ENCODE measurements around the gene CRELD1. TPM values are rescaled to one million over a fixed set of nuclear protein-coding genes. Genes with fewer than 3 reads are reported as not detected.
"Not testable (repeated sequence)": the region's sequence is repeated elsewhere in the genome, so short reads cannot be mapped to it uniquely, and the experiment has no call there.

CRELD1 gene
- total and polyA plus RNA-seq, 2 donors, result 19.9 to 36.4 TPM

GRCh38 chr3:9893739-9894138 lies 39.9 kb upstream of the CRELD1 start:
- H3K36me3 ChIP-seq (ENCODE audit: control insufficient read depth in 2 of 2, insufficient read depth in 2 of 2, low read length in 1 of 2), result peaks cover 7 to 21% of the 10 kb centered on the region in 2 donors
- WGBS, result 100% methylated on average over 1 of the region's 1 CpG
- DNase-seq (ENCODE audit: low read depth in 6 of 9, low spot score in 9 of 9), result no peak
- peaks cover 2 to 26% of the 10 kb centered on the region in 2 donors for H3K4me1 ChIP-seq (ENCODE audit: control insufficient read depth in 2 of 2, insufficient read depth in 2 of 2, low read length in 2 of 2)
- H3K4me3 ChIP-seq (ENCODE audit: low read length in 2 of 2), result no peak overlapping the region
- H3K27me3 ChIP-seq (ENCODE audit: control insufficient read depth in 2 of 2, insufficient read depth in 1 of 2, low read length in 1 of 2), result no peaks in the 10 kb centered on the region
- no peak overlapping the region for H3K27ac ChIP-seq (ENCODE audit: low read depth in 1 of 2, low read length in 1 of 2)
- H3K9me3 ChIP-seq (ENCODE audit: control insufficient read depth in 2 of 2, insufficient read depth in 1 of 2, low read length in 1 of 2), result no peaks in the 10 kb centered on the region

- over 99% methylated on average over 3 of the region's 3 CpGs for WGBS
- H3K4me3 ChIP-seq (ENCODE audit: low read length in 2 of 2); H3K9me3 ChIP-seq (ENCODE audit: control insufficient read depth in 2 of 2, insufficient read depth in 1 of 2, low read length in 1 of 2); H3K27me3 ChIP-seq (ENCODE audit: control insufficient read depth in 2 of 2, insufficient read depth in 1 of 2, low read length in 1 of 2); DNase-seq (ENCODE audit: low read depth in 6 of 9, low spot score in 9 of 9); H3K27ac ChIP-seq (ENCODE audit: low read depth in 1 of 2, low read length in 1 of 2): not testable (repeated sequence)
- Histone ChIP-seq H3K4me1 (ENCODE audit: control insufficient read depth in 2 of 2, insufficient read depth in 2 of 2, low read length in 2 of 2) (peaks cover 2 to 24% of the 10 kb centered on the region in 2 donors), H3K36me3 (ENCODE audit: control insufficient read depth in 2 of 2, insufficient read depth in 2 of 2, low read length in 1 of 2) (peaks cover 7 to 21% of the 10 kb centered on the region in 2 donors)
Measured at GRCh38 chr3:9895715-9896114, 37.9 kb upstream of the CRELD1 start.

- WGBS, result 98% methylated on average over 10 of the region's 10 CpGs
- H3K4me1 ChIP-seq (ENCODE audit: control insufficient read depth in 2 of 2, insufficient read depth in 2 of 2, low read length in 2 of 2), result peaks cover 5 to 29% of the 10 kb centered on the region in 2 donors
- not testable (repeated sequence) for H3K27ac ChIP-seq (ENCODE audit: low read depth in 1 of 2, low read length in 1 of 2); H3K4me3 ChIP-seq (ENCODE audit: low read length in 2 of 2); H3K27me3 ChIP-seq (ENCODE audit: control insufficient read depth in 2 of 2, insufficient read depth in 1 of 2, low read length in 1 of 2); H3K9me3 ChIP-seq (ENCODE audit: control insufficient read depth in 2 of 2, insufficient read depth in 1 of 2, low read length in 1 of 2); DNase-seq (ENCODE audit: low read depth in 6 of 9, low spot score in 9 of 9)
- peaks cover 7 to 18% of the 10 kb centered on the region in 2 donors for H3K36me3 ChIP-seq (ENCODE audit: control insufficient read depth in 2 of 2, insufficient read depth in 2 of 2, low read length in 1 of 2)
Measured at GRCh38 chr3:9896755-9897407, 36.8 kb upstream of the CRELD1 start.

- H3K4me1 ChIP-seq (ENCODE audit: control insufficient read depth in 2 of 2, insufficient read depth in 2 of 2, low read length in 2 of 2), result peaks cover 13 to 34% of the 10 kb centered on the region in 2 donors
- WGBS, result 79% methylated on average over 4 of the region's 4 CpGs
Measured at GRCh38 chr3:9897408-9898372, 35.9 kb upstream of the CRELD1 start.

GRCh38 chr3:9898467-9899241 lies 35.0 kb upstream of the CRELD1 start:
- Histone ChIP-seq H3K4me3 (ENCODE audit: low read length in 2 of 2) (no peak overlapping the region), H3K4me1 (ENCODE audit: control insufficient read depth in 2 of 2, insufficient read depth in 2 of 2, low read length in 2 of 2) (peaks cover 21 to 43% of the 10 kb centered on the region in 2 donors), H3K27me3 (ENCODE audit: control insufficient read depth in 2 of 2, insufficient read depth in 1 of 2, low read length in 1 of 2) (no peaks in the 10 kb centered on the region), H3K36me3 (ENCODE audit: control insufficient read depth in 2 of 2, insufficient read depth in 2 of 2, low read length in 1 of 2) (peaks cover 0 to 5% of the 10 kb centered on the region in 2 donors), H3K9me3 (ENCODE audit: control insufficient read depth in 2 of 2, insufficient read depth in 1 of 2, low read length in 1 of 2) (no peaks in the 10 kb centered on the region), H3K27ac (ENCODE audit: low read depth in 1 of 2, low read length in 1 of 2) (peak overlapping the region in 1 of 2 donors; percentile 51)
- 93% methylated on average over 8 of the region's 8 CpGs for WGBS
- no peak for DNase-seq (ENCODE audit: low read depth in 6 of 9, low spot score in 9 of 9)

More at GRCh38 chr3:9897408-9898372, 35.9 kb upstream of the CRELD1 start:
- DNase-seq (ENCODE audit: low read depth in 6 of 9, low spot score in 9 of 9), result no peak
- Histone ChIP-seq H3K36me3 (ENCODE audit: control insufficient read depth in 2 of 2, insufficient read depth in 2 of 2, low read length in 1 of 2) (peaks cover 7 to 15% of the 10 kb centered on the region in 2 donors), H3K27ac (ENCODE audit: low read depth in 1 of 2, low read length in 1 of 2) (peak overlapping the region in 1 of 2 donors; percentile 51), H3K27me3 (ENCODE audit: control insufficient read depth in 2 of 2, insufficient read depth in 1 of 2, low read length in 1 of 2) (no peaks in the 10 kb centered on the region), H3K9me3 (ENCODE audit: control insufficient read depth in 2 of 2, insufficient read depth in 1 of 2, low read length in 1 of 2) (no peaks in the 10 kb centered on the region), H3K4me3 (ENCODE audit: low read length in 2 of 2) (no peak overlapping the region)

GRCh38 chr3:9899289-9899791 lies 34.3 kb upstream of the CRELD1 start:
- no peak for DNase-seq (ENCODE audit: low read depth in 6 of 9, low spot score in 9 of 9)
- peaks cover 0 to 4% of the 10 kb centered on the region in 2 donors for H3K36me3 ChIP-seq (ENCODE audit: control insufficient read depth in 2 of 2, insufficient read depth in 2 of 2, low read length in 1 of 2)
- H3K27me3 ChIP-seq (ENCODE audit: control insufficient read depth in 2 of 2, insufficient read depth in 1 of 2, low read length in 1 of 2), result no peaks in the 10 kb centered on the region
- no peak overlapping the region for H3K27ac ChIP-seq (ENCODE audit: low read depth in 1 of 2, low read length in 1 of 2)
- H3K4me1 ChIP-seq (ENCODE audit: control insufficient read depth in 2 of 2, insufficient read depth in 2 of 2, low read length in 2 of 2), result peaks cover 21 to 47% of the 10 kb centered on the region in 2 donors
- no peaks in the 10 kb centered on the region for H3K9me3 ChIP-seq (ENCODE audit: control insufficient read depth in 2 of 2, insufficient read depth in 1 of 2, low read length in 1 of 2)
- H3K4me3 ChIP-seq (ENCODE audit: low read length in 2 of 2), result no peak overlapping the region
- WGBS, result 96% methylated on average over 3 of the region's 3 CpGs

- H3K4me1 ChIP-seq (ENCODE audit: control insufficient read depth in 2 of 2, insufficient read depth in 2 of 2, low read length in 2 of 2), result peaks cover 21 to 47% of the 10 kb centered on the region in 2 donors
- not testable (repeated sequence) for H3K9me3 ChIP-seq (ENCODE audit: control insufficient read depth in 2 of 2, insufficient read depth in 1 of 2, low read length in 1 of 2); H3K4me3 ChIP-seq (ENCODE audit: low read length in 2 of 2); H3K36me3 ChIP-seq (ENCODE audit: control insufficient read depth in 2 of 2, insufficient read depth in 2 of 2, low read length in 1 of 2); H3K27me3 ChIP-seq (ENCODE audit: control insufficient read depth in 2 of 2, insufficient read depth in 1 of 2, low read length in 1 of 2); DNase-seq (ENCODE audit: low read depth in 6 of 9, low spot score in 9 of 9)
- WGBS, result 98% methylated on average over 6 of the region's 6 CpGs
- peak overlapping the region in 1 of 2 donors; percentile 91 for H3K27ac ChIP-seq (ENCODE audit: low read depth in 1 of 2, low read length in 1 of 2)
Measured at GRCh38 chr3:9900965-9901415, 32.6 kb upstream of the CRELD1 start.

GRCh38 chr3:9901967-9902366 lies 31.7 kb upstream of the CRELD1 start:
- Histone ChIP-seq H3K27me3 (ENCODE audit: control insufficient read depth in 2 of 2, insufficient read depth in 1 of 2, low read length in 1 of 2) (no peaks in the 10 kb centered on the region), H3K27ac (ENCODE audit: low read depth in 1 of 2, low read length in 1 of 2) (peak overlapping the region; percentile 55 to 91), H3K4me1 (ENCODE audit: control insufficient read depth in 2 of 2, insufficient read depth in 2 of 2, low read length in 2 of 2) (peaks cover 21 to 47% of the 10 kb centered on the region in 2 donors), H3K36me3 (ENCODE audit: control insufficient read depth in 2 of 2, insufficient read depth in 2 of 2, low read length in 1 of 2) (peaks cover 0 to 6% of the 10 kb centered on the region in 2 donors), H3K9me3 (ENCODE audit: control insufficient read depth in 2 of 2, insufficient read depth in 1 of 2, low read length in 1 of 2) (no peaks in the 10 kb centered on the region), H3K4me3 (ENCODE audit: low read length in 2 of 2) (peak overlapping the region in 1 of 2 donors; percentile 53)
- DNase-seq (ENCODE audit: low read depth in 6 of 9, low spot score in 9 of 9), result peak in 6 of 9 donors; percentile 45 to 83 (median 64)
- 8% methylated on average over 5 of the region's 5 CpGs for WGBS
